Fibroblast of lung (primary cell): ENCODE data around the gene TRIL. TPM values are rescaled to one million over a fixed set of nuclear protein-coding genes. Genes with fewer than 3 reads are reported as not detected.

Experiments used
- DNase-seq, 2 donors: peaks; one replicate each; pipeline versions ENCODE4 v3.0.0 to v3.0.0-alpha.2; 2010; ENCODE audit warnings: low read depth in 2 of 2
- H2AFZ ChIP-seq: 2 replicates; pipeline ENCODE4 v1.5.1; 2012; ENCODE audit warnings: low read length, control low read depth, inconsistent platforms
- H3K27ac ChIP-seq: 2 replicates; pipeline ENCODE4 v1.5.1; 2011; ENCODE audit warnings: low read length, control low read depth; ENCODE audit not compliant: insufficient read depth
- H3K27me3 ChIP-seq: 2 replicates; pipeline ENCODE4 v1.5.1; 2011; ENCODE audit warnings: mild to moderate bottlenecking, low read length; ENCODE audit not compliant: control insufficient read depth, insufficient read depth
- H3K36me3 ChIP-seq: 2 replicates; pipeline ENCODE4 v1.5.1; 2011; ENCODE audit warnings: low read length; ENCODE audit not compliant: control insufficient read depth, insufficient read depth
- H3K4me1 ChIP-seq: 2 replicates; pipeline ENCODE4 v1.5.1; 2011; ENCODE audit warnings: low read length; ENCODE audit not compliant: control insufficient read depth, insufficient read depth; ENCODE audit errors: extremely low read depth
- H3K4me2 ChIP-seq: 2 replicates; pipeline ENCODE4 v1.5.1; 2011; ENCODE audit warnings: low read length, control low read depth; ENCODE audit not compliant: insufficient read depth; ENCODE audit errors: extremely low read depth
- H3K4me3 ChIP-seq, 4 experiments: fragments of 200-600 bp in 1 of 4; sonication (generic) in 1 of 4; replicated peaks in 1 of 4; 2 replicates each; pipeline ENCODE4 v1.5.1; 2011 to 2016; ENCODE audit warnings: low read length in 4 of 4, low read depth in 3 of 4, mild to moderate bottlenecking in 3 of 4, control low read depth in 2 of 4, inconsistent platforms in 1 of 4, mixed read lengths in 1 of 4; ENCODE audit not compliant: insufficient read depth in 1 of 4; ENCODE audit errors: control extremely low read depth in 1 of 4
- H3K79me2 ChIP-seq: 2 replicates; pipeline ENCODE4 v1.5.1; 2012; ENCODE audit warnings: mild to moderate bottlenecking, low read length, inconsistent platforms; ENCODE audit not compliant: control insufficient read depth, insufficient read depth
- H3K9ac ChIP-seq: 2 replicates; pipeline ENCODE4 v1.5.1; 2011; ENCODE audit warnings: mild to moderate bottlenecking, low read length, control low read depth; ENCODE audit not compliant: insufficient read depth
- H3K9me3 ChIP-seq: 2 replicates; pipeline ENCODE4 v1.5.1; 2012; ENCODE audit warnings: low read depth, low read length; ENCODE audit not compliant: control insufficient read depth, insufficient read depth
- H4K20me1 ChIP-seq: 2 replicates; pipeline ENCODE4 v1.5.1; 2011; ENCODE audit warnings: low read length; ENCODE audit not compliant: control insufficient read depth, insufficient read depth; ENCODE audit errors: extremely low read depth
- EZH2 ChIP-seq: IDR thresholded peaks from 2 replicates; pipeline ENCODE4 v1.5.1; 2012; ENCODE audit warnings: low read length, control low read depth, mild to moderate bottlenecking; ENCODE audit errors: missing control alignments
- polyA plus RNA-seq, 2 donors: library from polyadenylated mRNA; depleted of rRNA in 1 of 2; stranded (reverse) in 1 of 2; unstranded in 1 of 2; fragments of >200 nt; gene quantifications; 2 replicates each; pipeline ENCODE4 v1.2.1, GENCODE V29; 2011 to 2012; ENCODE audit warnings: missing spikeins in 1 of 2
- total RNA-seq: library from RNA; depleted of rRNA; stranded (reverse); fragments of >200 nt; gene quantifications from 2 replicates; pipeline ENCODE4 v1.2.1, GENCODE V29; 2014
- TF ChIP-seq, protein P1 (sequence below), 2 donors: IDR thresholded peaks in 1 of 2; conservative IDR thresholded peaks in 1 of 2; 1 replicate in 1 of 2; 2 replicates in 1 of 2; pipeline ENCODE4 v1.5.1; 2011 to 2012; ENCODE audit warnings: low read length in 2 of 2, control low read depth in 1 of 2, inconsistent platforms in 1 of 2, low read depth in 1 of 2, mild to moderate bottlenecking in 1 of 2

Gene TRIL
- total and polyA plus RNA-seq, 2 donors (not counting 1 experiment from before 2014, with no cell fraction given), result 0.10 to 0.17 TPM

DNA sequence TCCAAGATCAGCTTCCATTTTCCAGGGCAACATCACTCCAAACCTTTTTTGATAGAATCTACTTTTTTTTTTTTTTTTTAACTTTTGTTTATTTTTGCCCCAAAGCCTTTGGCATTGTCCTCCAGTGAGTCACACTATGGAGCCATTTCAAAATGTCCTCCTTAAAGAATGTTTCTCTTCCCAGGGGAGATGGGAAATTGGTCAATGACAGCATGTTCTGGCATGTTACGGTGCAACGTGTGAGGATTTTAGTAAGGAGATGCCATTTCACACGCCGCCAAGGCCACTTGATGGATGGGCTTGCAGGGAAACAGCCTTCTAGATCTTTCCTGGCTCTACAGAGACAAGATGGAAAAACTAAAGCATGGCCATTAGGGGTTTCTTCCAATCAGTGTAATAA lies 30.7 kb upstream of the TRIL start:
- no peak overlapping the region for H3K9ac ChIP-seq
- DNase-seq, result peak; percentile 96 to 98
- no peak overlapping the region for H2AFZ ChIP-seq
- no peaks in the 10 kb centered on the region for H3K9me3 ChIP-seq
- H3K79me2 ChIP-seq, result no peaks in the 10 kb centered on the region
- no peak overlapping the region for H3K4me2 ChIP-seq
- H4K20me1 ChIP-seq, result no peaks in the 10 kb centered on the region
- peak overlapping the region; percentile 30 for H3K27ac ChIP-seq
- no peaks in the 10 kb centered on the region for H3K36me3 ChIP-seq
- H3K4me1 ChIP-seq, result peaks cover 11% of the 10 kb centered on the region
- H3K4me3 ChIP-seq, result no peak overlapping the region
- TF ChIP-seq, protein P1, sequence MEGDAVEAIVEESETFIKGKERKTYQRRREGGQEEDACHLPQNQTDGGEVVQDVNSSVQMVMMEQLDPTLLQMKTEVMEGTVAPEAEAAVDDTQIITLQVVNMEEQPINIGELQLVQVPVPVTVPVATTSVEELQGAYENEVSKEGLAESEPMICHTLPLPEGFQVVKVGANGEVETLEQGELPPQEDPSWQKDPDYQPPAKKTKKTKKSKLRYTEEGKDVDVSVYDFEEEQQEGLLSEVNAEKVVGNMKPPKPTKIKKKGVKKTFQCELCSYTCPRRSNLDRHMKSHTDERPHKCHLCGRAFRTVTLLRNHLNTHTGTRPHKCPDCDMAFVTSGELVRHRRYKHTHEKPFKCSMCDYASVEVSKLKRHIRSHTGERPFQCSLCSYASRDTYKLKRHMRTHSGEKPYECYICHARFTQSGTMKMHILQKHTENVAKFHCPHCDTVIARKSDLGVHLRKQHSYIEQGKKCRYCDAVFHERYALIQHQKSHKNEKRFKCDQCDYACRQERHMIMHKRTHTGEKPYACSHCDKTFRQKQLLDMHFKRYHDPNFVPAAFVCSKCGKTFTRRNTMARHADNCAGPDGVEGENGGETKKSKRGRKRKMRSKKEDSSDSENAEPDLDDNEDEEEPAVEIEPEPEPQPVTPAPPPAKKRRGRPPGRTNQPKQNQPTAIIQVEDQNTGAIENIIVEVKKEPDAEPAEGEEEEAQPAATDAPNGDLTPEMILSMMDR (conservative IDR thresholded peaks at IDR 0.05 in 1 of 2, IDR thresholded peaks at IDR 0.05 in 1 of 2; ENCODE audit: low read depth in 1 of 2, low read length in 2 of 2), result no peak
- no peak for TF ChIP-seq EZH2
- H3K27me3 ChIP-seq, result no peaks in the 10 kb centered on the region

DNA sequence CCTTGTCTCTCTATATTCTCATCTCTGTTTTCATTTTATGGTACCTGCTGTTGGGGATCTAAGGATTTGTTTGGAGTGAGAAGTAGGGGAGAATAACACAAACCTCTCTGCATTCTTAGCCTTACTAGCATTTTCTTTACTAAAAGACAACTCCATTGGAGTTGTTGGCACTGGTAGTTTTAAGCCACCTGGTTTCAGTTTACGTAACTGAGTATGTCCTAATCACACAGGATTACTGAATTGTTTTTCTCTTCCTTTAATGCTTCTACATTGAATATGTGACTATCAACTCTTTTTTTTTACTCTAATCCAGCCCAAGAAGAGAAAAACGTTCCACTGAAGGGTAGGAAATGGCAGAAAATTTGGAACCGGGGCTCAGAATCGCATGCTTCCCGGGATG lies 30.0 kb upstream of the TRIL start:
- peaks cover 11% of the 10 kb centered on the region for H3K4me1 ChIP-seq
- no peak overlapping the region for H3K4me2 ChIP-seq
- no peaks in the 10 kb centered on the region for H3K36me3 ChIP-seq
- H3K4me3 ChIP-seq, result no peak overlapping the region
- no peak overlapping the region for H3K9ac ChIP-seq
- H4K20me1 ChIP-seq, result no peaks in the 10 kb centered on the region
- DNase-seq, result peak in 1 of 2 donors; percentile 36
- no peaks in the 10 kb centered on the region for H3K27me3 ChIP-seq
- H3K27ac ChIP-seq, result no peak overlapping the region
- H2AFZ ChIP-seq, result no peak overlapping the region
- H3K9me3 ChIP-seq, result no peaks in the 10 kb centered on the region
- TF ChIP-seq EZH2, result no peak
- TF ChIP-seq, protein P1 (conservative IDR thresholded peaks at IDR 0.05 in 1 of 2, IDR thresholded peaks at IDR 0.05 in 1 of 2; ENCODE audit: low read depth in 1 of 2, low read length in 2 of 2), result no peak
- H3K79me2 ChIP-seq, result no peaks in the 10 kb centered on the region

DNA sequence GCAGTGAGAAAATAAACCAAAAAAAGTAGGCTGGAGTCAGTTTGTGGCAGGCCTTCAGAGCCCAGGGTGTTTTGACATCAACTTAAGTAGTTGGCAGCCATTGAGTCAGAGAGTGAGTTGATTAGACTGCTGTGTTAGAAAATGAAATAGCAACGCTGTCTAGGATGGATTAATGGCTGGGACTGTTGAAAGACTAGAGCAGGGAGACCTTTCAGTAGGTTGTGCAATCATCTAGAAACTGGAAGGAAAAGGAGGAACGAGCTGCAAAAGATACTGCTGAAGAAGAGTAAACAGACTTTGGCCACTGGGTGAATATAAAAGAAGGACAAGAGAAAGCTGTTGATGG lies 28.6 kb upstream of the TRIL start:
- Histone ChIP-seq H3K9me3 (no peaks in the 10 kb centered on the region), H3K4me1 (peaks cover 11% of the 10 kb centered on the region), H3K27me3 (no peaks in the 10 kb centered on the region), H3K9ac (no peak overlapping the region), H3K36me3 (no peaks in the 10 kb centered on the region), H3K27ac (no peak overlapping the region), H3K4me3 (no peak overlapping the region), H3K79me2 (no peaks in the 10 kb centered on the region), H3K4me2 (no peak overlapping the region), H4K20me1 (no peaks in the 10 kb centered on the region), H2AFZ (no peak overlapping the region)
- DNase-seq, result peak; percentile 82 to 96
- TF ChIP-seq, protein P1 (conservative IDR thresholded peaks at IDR 0.05 in 1 of 2, IDR thresholded peaks at IDR 0.05 in 1 of 2; ENCODE audit: low read depth in 1 of 2, low read length in 2 of 2), result no peak
- TF ChIP-seq EZH2, result no peak
